ENCODE results near the gene ACTL8. TPM values are rescaled to one million over a fixed set of nuclear protein-coding genes. Genes with fewer than 3 reads are reported as not detected.

The ACTL8 gene
- total and polyA plus RNA-seq, 2 of the 4 experiments (the other 2 are of a cell fraction), result under 0.01 to 0.07 TPM

GRCh38 chr1:17873007-17873675, 118.0 kb downstream of the ACTL8 start:
- POLR2A ChIA-PET (ENCODE audit: unreplicated experiment), result no interaction called here
- Histone ChIP-seq H2BK20ac (ENCODE audit: low read depth, low read length) (peak overlapping the region; percentile 98), H3K9ac (ENCODE audit: low read depth, low read length) (no peak overlapping the region), H3K14ac (replicated peaks; ENCODE audit: low read depth, low read length) (peak overlapping the region; percentile 86), H2AFZ (replicated peaks; ENCODE audit: low read length, poor library complexity) (peak overlapping the region; percentile 2), H3K4me3 (ENCODE audit: insufficient read depth, low read depth, low read length) (no peak overlapping the region), H3K4me1 (ENCODE audit: control insufficient read depth, insufficient read depth, low read length) (peaks cover 40% of the 10 kb centered on the region), H3K27me3 (ENCODE audit: control insufficient read depth, insufficient read depth, low read length) (no peaks in the 10 kb centered on the region), H3K23ac (ENCODE audit: low read depth, low read length) (peak overlapping the region; percentile 81; the same call in 1 of the 2 replicates), H3K79me1 (ENCODE audit: low read depth in 1 of 2, low read length in 2 of 2) (no peaks in the 10 kb centered on the region), H2BK15ac (ENCODE audit: low read depth, low read length) (peak overlapping the region; percentile 90; the same call in 2 of the 3 replicates), H2BK120ac (ENCODE audit: low read depth, low read length) (peak overlapping the region; percentile 100), H3K18ac (ENCODE audit: low read depth, low read length) (peak overlapping the region; percentile 97), H3K9me3 (ENCODE audit: control insufficient read depth, insufficient read depth, low read length) (no peaks in the 10 kb centered on the region), H2AK5ac (ENCODE audit: low read depth, low read length) (peak overlapping the region; percentile 98), H4K8ac (ENCODE audit: low read depth in 2 of 2, low read length in 2 of 2) (peak overlapping the region; percentile 92 to 94), H4K5ac (ENCODE audit: low read depth, low read length) (peak overlapping the region; percentile 97), H4K91ac (ENCODE audit: insufficient read depth, low read depth, low read length) (peak overlapping the region; percentile 97), H3K56ac (ENCODE audit: extremely low read depth, insufficient read depth, low read length) (peak overlapping the region; percentile 32; the same call in 1 of the 2 replicates), H3K27ac (ENCODE audit: insufficient read depth, low read length) (peak overlapping the region; percentile 99), H3K36me3 (ENCODE audit: control insufficient read depth, insufficient read depth, low read length) (no peaks in the 10 kb centered on the region), H2BK5ac (ENCODE audit: low read depth, low read length, poor library complexity, severe bottlenecking) (peak overlapping the region; percentile 99), H3K9me1 (ENCODE audit: insufficient read depth, low read length) (peaks cover 15% of the 10 kb centered on the region), H4K20me1 (ENCODE audit: insufficient read depth, low read length) (no peaks in the 10 kb centered on the region), H3K4ac (ENCODE audit: low read depth, low read length) (peak overlapping the region; percentile 95), H3K4me2 (ENCODE audit: low read depth, low read length) (no peak overlapping the region), H2AK9ac (replicated peaks; ENCODE audit: low read depth, low read length, poor library complexity) (peak overlapping the region; percentile 93)
- in situ Hi-C loops (cut with MboI; ENCODE audit: low sequenced_read_pairs), result no loop called here
- ATAC-seq (ENCODE audit: low read depth) (no peak), DNase-seq (no peak)
- dilution Hi-C loops (cut with HindIII; ENCODE audit: low sequenced_read_pairs, unreplicated experiment), result no loop called here
- CTCF ChIA-PET, result no interaction called here
- WGBS, 2 experiments (ENCODE audit: extremely low coverage in 2 of 2, insufficient read length in 1 of 2), result 92% methylated on average over 2 of the region's 8 CpGs; no CpG with 5 or more reads in 1 of the 2 experiments
- TF ChIP-seq SMC3 (IDR thresholded peaks at IDR 0.05; ENCODE audit: low read depth, low read length), result no peak
- TF ChIP-seq MAFK (IDR thresholded peaks at IDR 0.05; ENCODE audit: low read depth, low read length), result no peak
- TF ChIP-seq CEBPB (IDR thresholded peaks at IDR 0.05; ENCODE audit: low read depth, low read length), result no peak
- no peak for TF ChIP-seq BHLHE40 (IDR thresholded peaks at IDR 0.05; ENCODE audit: low read depth, low read length)
- no peak for TF ChIP-seq RAD21 (IDR thresholded peaks at IDR 0.05; ENCODE audit: low read length)
- TF ChIP-seq POLR2A (IDR thresholded peaks at IDR 0.05; ENCODE audit: low read depth, low read length), result no peak
- TF ChIP-seq CHD1 (IDR thresholded peaks at IDR 0.05; ENCODE audit: low read depth, low read length), result no peak
- TF ChIP-seq FOS (IDR thresholded peaks at IDR 0.05; ENCODE audit: low read depth, low read length), result no peak
- no peak for TF ChIP-seq MXI1 (IDR thresholded peaks at IDR 0.05; ENCODE audit: borderline replicate concordance, low read depth, low read length)
- TF ChIP-seq CTCF (conservative IDR thresholded peaks at IDR 0.05; ENCODE audit: low read depth, low read length), result no peak
- TF ChIP-seq NFE2L2 (IDR thresholded peaks at IDR 0.05; ENCODE audit: low read depth, low read length), result no peak
- TF ChIP-seq USF2 (IDR thresholded peaks at IDR 0.05; ENCODE audit: low read depth, low read length), result no peak
- no peak for TF ChIP-seq MAZ (IDR thresholded peaks at IDR 0.05; ENCODE audit: borderline replicate concordance, low read depth, low read length)
- TF ChIP-seq ELK1 (IDR thresholded peaks at IDR 0.05; ENCODE audit: borderline replicate concordance, low read depth, low read length), result no peak
- no peak for TF ChIP-seq RFX5 (IDR thresholded peaks at IDR 0.05; ENCODE audit: low read depth, low read length)
- TF ChIP-seq RCOR1 (IDR thresholded peaks at IDR 0.05; ENCODE audit: insufficient replicate concordance, low read length), result no peak
- intact Hi-C loops (cut with micrococcal nuclease), result no loop called here
- no TSS peak for BruUV-seq (replicated peaks)

Data from IMR-90 (cell line).